GM18499 (cell line): ENCODE results near the gene SCMH1.

Source experiments
- ATAC-seq: cut with Tn5 transposase; IDR thresholded peaks from one replicate; pipeline ENCODE4 v1.9.1; 2021; ENCODE audit warnings: moderate number of reproducible peaks; ENCODE audit not compliant: insufficient read depth, unreplicated experiment

Gene SCMH1

DNA sequence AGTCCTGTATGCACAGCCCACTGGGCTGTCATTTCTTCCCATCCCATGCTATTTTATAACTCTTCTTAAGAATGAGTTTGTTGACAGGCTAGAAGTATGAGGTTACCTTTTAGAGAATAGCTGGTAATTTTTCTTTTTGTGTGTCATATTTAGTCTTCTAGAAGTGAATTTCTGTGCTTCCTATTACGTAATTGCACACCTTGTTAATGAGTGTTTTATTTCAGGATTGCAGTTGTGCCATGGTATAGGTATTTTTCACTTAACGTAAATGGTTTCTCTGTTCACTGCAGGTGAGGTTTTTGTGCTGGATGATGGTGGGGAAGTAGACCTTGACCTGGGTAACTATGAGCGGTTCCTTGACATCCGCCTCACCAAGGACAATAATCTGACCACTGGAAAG is 257.6 kb downstream of the SCMH1 start:
- no peak for ATAC-seq

DNA sequence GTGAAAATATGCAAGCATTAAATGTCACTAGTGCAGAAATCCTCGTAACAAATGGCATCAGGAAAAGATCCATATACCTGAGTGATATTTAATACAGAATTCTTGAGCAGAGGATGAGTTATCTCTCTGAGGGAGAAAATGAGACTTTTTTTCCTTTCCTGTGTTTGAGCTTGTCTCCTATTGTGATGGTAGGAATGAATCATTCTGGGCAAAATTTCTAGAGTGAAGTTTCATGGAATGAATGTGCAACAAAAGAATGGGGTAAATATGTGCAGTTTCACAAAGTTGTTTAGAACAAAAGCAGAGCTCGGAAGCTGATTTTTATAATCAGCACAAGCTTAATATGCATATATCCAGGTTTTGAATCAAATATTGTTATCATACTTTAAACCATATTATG is 258.0 kb downstream of the SCMH1 start:
- ATAC-seq: no peak

- no peak for ATAC-seq
These were observed 258.8 kb downstream of the SCMH1 start for GRCh38 chr1:40983286-40983685.

GRCh38 chr1:40982721-40983120 is 259.4 kb downstream of the SCMH1 start:
- no peak for ATAC-seq

DNA sequence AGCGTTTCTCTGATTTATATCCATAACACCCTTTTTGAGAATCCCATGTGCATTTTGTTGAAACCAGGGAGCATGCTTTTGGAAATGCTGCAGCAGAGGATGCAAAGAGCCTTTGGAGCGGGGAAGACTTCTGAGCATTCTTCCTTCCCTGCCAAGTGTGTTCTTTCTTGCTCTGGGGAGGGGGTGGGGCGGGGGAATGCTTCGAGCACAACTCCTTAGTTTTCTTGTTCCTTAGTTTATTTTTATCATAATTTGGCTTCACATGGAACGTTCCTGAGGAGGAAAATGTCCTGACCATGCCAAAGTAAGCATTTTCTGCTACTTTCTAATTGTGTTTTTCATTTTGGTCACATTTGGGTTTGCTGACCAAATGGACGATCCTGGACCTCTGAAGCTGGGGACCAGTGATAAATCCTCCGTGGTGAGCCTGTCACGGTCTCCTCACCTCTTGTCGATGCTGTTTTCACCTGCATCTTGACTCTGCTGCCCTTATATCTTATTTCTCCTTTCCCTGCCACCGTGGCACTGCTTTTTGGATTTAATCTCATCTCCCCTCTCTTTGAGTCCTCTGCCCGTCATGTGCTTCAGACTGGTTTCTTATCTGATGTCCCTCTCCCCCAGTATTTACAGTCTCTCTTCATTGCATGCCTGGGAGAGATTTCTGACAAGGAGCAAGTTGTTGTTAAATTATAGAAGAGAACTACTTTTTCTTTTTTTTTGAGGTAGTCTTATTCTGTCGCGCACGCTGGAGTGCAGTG is 260.2 kb downstream of the SCMH1 start:
- no peak for ATAC-seq

- ATAC-seq: no peak
These were observed 261.5 kb downstream of the SCMH1 start for GRCh38 chr1:40980453-40981121.

DNA sequence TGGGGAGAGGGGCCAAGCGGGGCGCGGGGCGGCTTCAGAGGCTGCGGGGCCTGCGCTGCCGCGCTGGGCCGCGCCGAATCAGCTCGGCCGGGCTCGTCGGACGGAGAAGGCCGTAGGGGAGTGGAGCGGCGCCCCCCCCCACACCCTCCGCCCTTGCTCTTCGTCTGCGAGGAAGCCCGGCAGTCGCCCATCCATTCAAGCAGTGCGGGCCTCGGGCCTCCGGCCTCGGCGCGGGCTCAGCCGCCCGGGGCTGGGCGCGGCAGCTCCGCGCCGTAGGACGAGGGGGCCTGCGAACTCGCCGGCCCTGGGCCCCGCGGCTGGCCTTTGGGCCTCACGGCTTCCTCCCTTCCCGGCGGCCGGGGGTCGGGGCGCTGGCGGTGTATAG is 262.0 kb downstream of the SCMH1 start:
- ATAC-seq: no peak

GRCh38 chr1:40979241-40980067 is 262.7 kb downstream of the SCMH1 start, which contains the start of gene CTPS1:
Gene CTPS1 (plus strand): TSS chr1:40979696. CDS start chr1:40983291, 3,595 bp downstream.
- peak; percentile 57 for ATAC-seq

DNA sequence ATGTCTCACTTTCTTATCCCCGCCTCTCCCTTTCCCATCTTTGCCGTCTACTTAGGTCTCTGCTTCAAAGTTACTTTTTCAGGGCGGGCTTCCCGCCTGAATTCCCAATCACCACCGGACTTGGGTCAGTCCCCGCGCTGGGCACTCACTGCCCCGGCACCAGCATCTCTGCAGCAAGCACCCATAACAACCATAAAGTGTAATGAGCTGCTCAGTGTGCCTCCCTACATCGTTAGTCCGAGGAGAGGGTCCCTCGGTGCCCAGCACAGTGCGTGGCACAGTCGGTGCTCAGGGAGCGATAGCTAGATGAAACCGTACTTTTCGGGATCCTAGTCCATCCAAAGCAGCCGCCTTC is 263.2 kb downstream of the SCMH1 start:
- no peak for ATAC-seq

GRCh38 chr1:40977716-40978115 is 264.4 kb downstream of the SCMH1 start:
- ATAC-seq: no peak
